HS-27A (cell line): ENCODE results near the gene PLB1.

ENCODE experiments used
- DNase-seq: peaks from one replicate; pipeline ENCODE4 v3.0.0-alpha.2; 2012; ENCODE audit warnings: low read depth, missing footprints

The PLB1 gene

GRCh38 chr2:28612131-28612812 lies 116.4 kb downstream of the PLB1 start:
- DNase-seq = no peak

- DNase-seq = no peak
Observed at GRCh38 chr2:28613186-28613585, 117.3 kb downstream of the PLB1 start.

- DNase-seq = no peak
Observed at GRCh38 chr2:28613633-28614501, 118.0 kb downstream of the PLB1 start.

GRCh38 chr2:28615706-28616105 lies 119.8 kb downstream of the PLB1 start:
- DNase-seq = no peak

GRCh38 chr2:28616396-28616999 lies 120.6 kb downstream of the PLB1 start:
- no peak for DNase-seq

GRCh38 chr2:28617502-28618184 lies 121.8 kb downstream of the PLB1 start:
- DNase-seq = no peak

GRCh38 chr2:28618221-28619141 lies 122.6 kb downstream of the PLB1 start:
- DNase-seq = no peak

- no peak for DNase-seq
Observed at GRCh38 chr2:28619213-28620196, 123.6 kb downstream of the PLB1 start.

GRCh38 chr2:28620291-28620793 lies 124.5 kb downstream of the PLB1 start:
- DNase-seq = no peak

GRCh38 chr2:28620801-28621171 lies 124.9 kb downstream of the PLB1 start:
- DNase-seq = no peak

GRCh38 chr2:28621172-28622100 lies 125.6 kb downstream of the PLB1 start:
- no peak for DNase-seq

GRCh38 chr2:28622101-28622499 lies 126.2 kb downstream of the PLB1 start:
- DNase-seq = no peak

GRCh38 chr2:28623582-28624405 lies 127.9 kb downstream of the PLB1 start:
- no peak for DNase-seq

- DNase-seq = no peak
Observed at GRCh38 chr2:28624436-28624792, 128.6 kb downstream of the PLB1 start.

GRCh38 chr2:28624793-28625701 lies 129.2 kb downstream of the PLB1 start:
- no peak for DNase-seq

- no peak for DNase-seq
Observed at GRCh38 chr2:28626376-28626775, 130.5 kb downstream of the PLB1 start.

- DNase-seq = no peak
Observed at GRCh38 chr2:28626891-28627421, 131.1 kb downstream of the PLB1 start.
